Measurements from ENCODE around the gene EIF2B5.

The EIF2B5 gene

GRCh38 chr3:184140436-184140835 lies 5.3 kb downstream of the EIF2B5 start:
- peaks cover 32% of the 10 kb centered on the region for H3K79me2 ChIP-seq (ENCODE audit: insufficient read depth, low read length)
- H3K27me3 ChIP-seq (ENCODE audit: insufficient read depth, low read length, poor library complexity, severe bottlenecking): no peaks in the 10 kb centered on the region
- H3K9me3 ChIP-seq (ENCODE audit: insufficient read depth, low read depth, low read length): no peaks in the 10 kb centered on the region
- H2AFZ ChIP-seq (ENCODE audit: low read length): no peak overlapping the region
- H3K9me2 ChIP-seq (replicated peaks; ENCODE audit: low read depth, low read length): no peaks in the 10 kb centered on the region
- peaks cover 18% of the 10 kb centered on the region for H3K4me1 ChIP-seq (ENCODE audit: insufficient read depth, low read length, poor library complexity, severe bottlenecking)
- H3F3A ChIP-seq (ENCODE audit: low read depth): no peaks in the 10 kb centered on the region
- no peak overlapping the region for H3K4me3 ChIP-seq (ENCODE audit: low read length, poor library complexity, severe bottlenecking)
- H4K20me1 ChIP-seq (ENCODE audit: insufficient read depth, low read length, poor library complexity, severe bottlenecking): peaks cover 19% of the 10 kb centered on the region
- no peak overlapping the region for H3K4me2 ChIP-seq (ENCODE audit: low read depth, low read length, poor library complexity, severe bottlenecking)
- no peak overlapping the region for H3K9ac ChIP-seq (ENCODE audit: low read depth, low read length, poor library complexity, severe bottlenecking)
- TF ChIP-seq EZH2phosphoT487 (IDR thresholded peaks at IDR 0.05; ENCODE audit: borderline replicate concordance) (no peak), CTCF (conservative IDR thresholded peaks at IDR 0.05; ENCODE audit: low read length) (no peak)
- H3K36me3 ChIP-seq (ENCODE audit: insufficient read depth, low read length): peaks cover 52% of the 10 kb centered on the region; the same call in 1 of the 2 replicates

- Histone ChIP-seq H3K36me3 (ENCODE audit: insufficient read depth, low read length) (peaks cover 61% of the 10 kb centered on the region; the same call in 1 of the 2 replicates), H3K9ac (ENCODE audit: low read depth, low read length, poor library complexity, severe bottlenecking) (no peak overlapping the region), H3K9me3 (ENCODE audit: insufficient read depth, low read depth, low read length) (no peaks in the 10 kb centered on the region), H3K4me1 (ENCODE audit: insufficient read depth, low read length, poor library complexity, severe bottlenecking) (peaks cover 6% of the 10 kb centered on the region), H3K27me3 (ENCODE audit: insufficient read depth, low read length, poor library complexity, severe bottlenecking) (no peaks in the 10 kb centered on the region), H4K20me1 (ENCODE audit: insufficient read depth, low read length, poor library complexity, severe bottlenecking) (peaks cover 3% of the 10 kb centered on the region), H3K9me2 (replicated peaks; ENCODE audit: low read depth, low read length) (no peaks in the 10 kb centered on the region), H3K4me3 (ENCODE audit: low read length, poor library complexity, severe bottlenecking) (no peak overlapping the region), H3K79me2 (ENCODE audit: insufficient read depth, low read length) (peaks cover 14% of the 10 kb centered on the region), H3F3A (ENCODE audit: low read depth) (no peaks in the 10 kb centered on the region), H3K4me2 (ENCODE audit: low read depth, low read length, poor library complexity, severe bottlenecking) (no peak overlapping the region), H2AFZ (ENCODE audit: low read length) (no peak overlapping the region)
- TF ChIP-seq EZH2phosphoT487 (IDR thresholded peaks at IDR 0.05; ENCODE audit: borderline replicate concordance) (no peak), CTCF (conservative IDR thresholded peaks at IDR 0.05; ENCODE audit: low read length) (no peak)
These were observed 7.0 kb downstream of the EIF2B5 start for GRCh38 chr3:184142199-184142598.

GRCh38 chr3:184143327-184143726 lies 8.2 kb downstream of the EIF2B5 start:
- no peaks in the 10 kb centered on the region for H3K9me3 ChIP-seq (ENCODE audit: insufficient read depth, low read depth, low read length)
- no peak overlapping the region for H3K4me2 ChIP-seq (ENCODE audit: low read depth, low read length, poor library complexity, severe bottlenecking)
- H3K4me3 ChIP-seq (ENCODE audit: low read length, poor library complexity, severe bottlenecking): no peak overlapping the region
- H3K79me2 ChIP-seq (ENCODE audit: insufficient read depth, low read length): peaks cover 4% of the 10 kb centered on the region; the same call in 1 of the 2 replicates
- H4K20me1 ChIP-seq (ENCODE audit: insufficient read depth, low read length, poor library complexity, severe bottlenecking): no peaks in the 10 kb centered on the region
- H3K9me2 ChIP-seq (replicated peaks; ENCODE audit: low read depth, low read length): no peaks in the 10 kb centered on the region
- TF ChIP-seq EZH2phosphoT487 (IDR thresholded peaks at IDR 0.05; ENCODE audit: borderline replicate concordance) (no peak), CTCF (conservative IDR thresholded peaks at IDR 0.05; ENCODE audit: low read length) (no peak)
- H3K36me3 ChIP-seq (ENCODE audit: insufficient read depth, low read length): peaks cover 61% of the 10 kb centered on the region; the same call in 1 of the 2 replicates
- H3K9ac ChIP-seq (ENCODE audit: low read depth, low read length, poor library complexity, severe bottlenecking): no peak overlapping the region
- H3K27me3 ChIP-seq (ENCODE audit: insufficient read depth, low read length, poor library complexity, severe bottlenecking): no peaks in the 10 kb centered on the region
- no peaks in the 10 kb centered on the region for H3F3A ChIP-seq (ENCODE audit: low read depth)
- no peaks in the 10 kb centered on the region for H3K4me1 ChIP-seq (ENCODE audit: insufficient read depth, low read length, poor library complexity, severe bottlenecking)
- no peak overlapping the region for H2AFZ ChIP-seq (ENCODE audit: low read length)

Measured in Loucy (cell line).